Heart left ventricle (tissue), 16 donors: Measurements from ENCODE around the gene C2CD4A. TPM values are rescaled to one million over a fixed set of nuclear protein-coding genes. Genes with fewer than 3 reads are reported as not detected.
"Not testable (repeated sequence)": the region's sequence is repeated elsewhere in the genome, so short reads cannot be mapped to it uniquely, and the experiment has no call there.

Experiments
- ATAC-seq, 4 donors: fragments of 200-7000 bp; cut with Tn5 transposase; one replicate each; pipeline ENCODE4 v1.9.1; 2020 to 2022; ENCODE audit warnings: moderate library complexity in 4 of 4, mild to moderate bottlenecking in 3 of 4, moderate number of reproducible peaks in 1 of 4
- DNase-seq, 5 donors: peaks; one replicate each; pipeline ENCODE4 v3.0.0-alpha.2; 2020
- H3K27ac ChIP-seq, 12 donors: fragments of 200-600 bp; sonication (generic) in 4 of 12; one replicate each; pipeline versions ENCODE4 v1.5.0 to v1.8.0; 2016 to 2022; ENCODE audit warnings: mild to moderate bottlenecking in 2 of 12
- H3K27me3 ChIP-seq, 9 donors: fragments of 200-600 bp; sonication (generic) in 2 of 9; one replicate each; pipeline versions ENCODE4 v1.5.1 to v1.8.0; 2016 to 2022; ENCODE audit warnings: mild to moderate bottlenecking in 3 of 9
- H3K36me3 ChIP-seq, 9 donors: fragments of 200-600 bp; sonication (generic) in 2 of 9; one replicate each; pipeline versions ENCODE4 v1.5.0 to v1.8.0; 2018 to 2022; ENCODE audit warnings: mild to moderate bottlenecking in 2 of 9
- H3K4me1 ChIP-seq, 12 donors: fragments of 200-600 bp; sonication (generic) in 4 of 12; one replicate each; pipeline versions ENCODE4 v1.5.0 to v1.8.0; 2016 to 2022; ENCODE audit warnings: mild to moderate bottlenecking in 3 of 12
- H3K4me3 ChIP-seq, 12 donors: fragments of 200-600 bp; sonication (generic) in 4 of 12; one replicate each; pipeline versions ENCODE4 v1.5.0 to v1.8.0; 2017 to 2022; ENCODE audit warnings: mild to moderate bottlenecking in 9 of 12, moderate library complexity in 4 of 12
- H3K9me3 ChIP-seq, 12 donors: fragments of 200-600 bp; sonication (generic) in 4 of 12; one replicate each; pipeline versions ENCODE4 v1.5.0 to v1.8.0; 2016 to 2022; ENCODE audit warnings: mild to moderate bottlenecking in 1 of 12
- CTCF ChIP-seq, 12 donors: fragments of 200-600 bp; sonication (generic) in 4 of 12; IDR thresholded peaks; one replicate each; pipeline versions ENCODE4 v1.5.0 to v1.8.0; 2018 to 2022; ENCODE audit warnings: antibody characterized with exemption in 12 of 12, mild to moderate bottlenecking in 5 of 12
- POLR2A ChIP-seq, 2 donors: fragments of 450-650 bp; IDR thresholded peaks; one replicate each; pipeline ENCODE4 v1.6.1; 2017; ENCODE audit warnings: antibody characterized with exemption in 2 of 2, mild to moderate bottlenecking in 2 of 2, moderate library complexity in 2 of 2
- WGBS, 4 donors: extraction: QIAGEN DNeasy Blood & Tissue Kit in 2 of 4; methylation state at CpG; one replicate each; pipeline versions ENCODE4 v1.1.5 to v1.1.7; 2013 to 2018; 5-methylcytosine and 5-hydroxymethylcytosine counted together
- intact Hi-C, 10 donors: fragments of 100-400 bp; cut with DNase I; formaldehyde crosslinking; loops; one replicate each; pipeline versions ENCODE4 v1.11.1 to v1.14.2; 2022
- polyA plus RNA-seq, 2 donors: library from polyadenylated mRNA; stranded (reverse); fragments of 200-250 nt; gene quantifications; one replicate each; pipeline ENCODE4 v1.2.3, GENCODE V29; 2013
- total RNA-seq, 9 donors: library from RNA; depleted of rRNA in 2 of 9; stranded (reverse); fragments of >200 nt in 2 of 9; fragmentation: NEBNext Ultra II Directional in 3 of 9; extraction: Animal tissue kit (Norgen Biotek cat#: 25700) in 3 of 9; gene quantifications; one replicate each; pipeline versions ENCODE4 v1.1.0 to v1.2.4, GENCODE V29; 2016 to 2023
- donor health status: ischemic (EF 13 %, LVEDD 7.1; RV severe dilation, severe dysfunction).
- donor health status: healthy with polysubstance abuse.
- donor health status: DM: no; HTN: yes; CAD: no.
- donor health status: DM: no; HTN: no; CAD: no.
- donor health status: ischemic (EF 25% LVEDD 6.9; RV normal size, moderate dysfunction).
- donor health status: ischemic (EF 25% LVEDD 5.7; RV mildly dilated, moderate dysfunction).
- donor health status: healthy.
- donor health status: DM: yes; HTN: yes; CAD: no.
- donor health status: ischemic (EF 35%, LVEDD 5.7; RV mildly dilated, moderate dysfunction).
- donor health status: nonischemic (EF 11% LVEDD 7.7; RV severe dilation, severe dysfunction).
- donor health status: DM: yes; HTN: yes; CAD: no.
- donor health status: PGD.
- donor health status: ischemic (EF 29% LVEDD 5.4; RV normal size, mild dysfunction).
- donor health status: nonischemic (EF 23%, LVEDD 6.1; RV moderate dilation, normal function).

C2CD4A gene
- total and polyA plus RNA-seq, 11 donors: 0.04 TPM; not detected in 10

DNA sequence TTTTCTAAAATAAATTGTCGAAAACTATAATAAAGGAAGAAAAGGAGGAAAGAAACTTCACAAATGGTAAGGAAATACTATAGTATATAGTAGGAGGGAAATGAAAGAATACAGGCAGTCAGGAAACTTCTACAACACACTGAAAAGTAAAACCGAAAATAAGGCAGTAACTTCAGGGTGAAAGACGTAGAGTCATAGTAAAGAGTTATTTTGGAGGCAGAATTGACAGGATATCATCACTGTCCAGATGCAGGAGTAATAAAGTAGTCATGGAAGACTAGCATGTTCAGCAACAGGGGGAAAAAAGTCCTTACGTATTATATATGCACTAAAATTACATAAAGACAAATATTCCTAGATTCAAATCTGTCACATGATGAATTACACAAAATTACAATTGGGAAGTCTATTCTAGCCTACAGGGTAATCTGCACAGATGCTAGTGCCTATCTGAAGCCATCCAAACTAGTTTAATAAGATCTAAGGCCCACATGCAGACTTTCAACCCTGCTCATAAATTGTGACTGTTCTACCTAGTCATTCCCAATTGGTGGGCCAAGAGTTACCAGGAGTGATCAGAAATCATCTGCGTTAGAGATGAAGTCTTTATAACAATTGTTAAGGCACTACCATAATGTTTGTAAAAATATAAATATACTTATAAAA lies 20.6 kb upstream of the C2CD4A start:
- DNase-seq (no peak), ATAC-seq (no peak)
- H3K4me3 ChIP-seq: peak overlapping the region in 1 of 12 donors; percentile 32
- WGBS, 4 donors: 63 to 73% (median 65%) methylated on average over 4 to 5 of the region's 5 CpGs
- H3K27ac ChIP-seq: peak overlapping the region in 1 of 12 donors; percentile 59
- H3K4me1 ChIP-seq: peaks cover 0 to 43% (median 12%) of the 10 kb centered on the region in 12 donors
- intact Hi-C loops: no loop called here
- H3K9me3 ChIP-seq: peaks cover 0 to 3% (median 0%) of the 10 kb centered on the region in 12 donors
- TF ChIP-seq POLR2A (IDR thresholded peaks at IDR 0.05) (no peak), CTCF (IDR thresholded peaks at IDR 0.05) (no peak)
- no peaks in the 10 kb centered on the region for H3K27me3 ChIP-seq
- peaks cover 0 to 23% (median 15%) of the 10 kb centered on the region in 9 donors for H3K36me3 ChIP-seq

DNA sequence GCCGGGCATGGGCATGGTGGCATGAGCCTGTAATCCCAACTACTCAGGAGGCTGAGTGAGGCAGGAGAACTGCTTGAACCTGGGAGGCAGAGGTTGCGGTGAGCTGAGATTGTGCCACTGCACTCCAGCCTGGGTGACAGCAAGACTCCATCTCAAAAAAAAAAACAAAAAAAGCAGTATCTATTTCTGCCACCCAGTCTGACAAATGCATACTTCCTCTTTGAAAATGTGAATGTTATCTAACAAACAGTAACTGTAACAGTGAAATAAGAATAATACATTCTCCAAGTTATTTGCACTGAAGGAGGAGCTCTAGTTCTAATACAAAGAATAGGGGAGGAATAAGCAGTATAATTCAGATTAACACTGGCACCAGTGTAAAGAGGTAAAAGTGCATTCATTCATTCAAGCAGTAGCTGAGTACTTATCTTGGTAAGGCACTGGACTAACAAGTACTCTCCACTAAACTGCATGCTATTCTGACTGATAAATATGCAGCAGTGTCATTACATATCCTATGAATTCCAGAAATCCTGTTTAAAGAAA lies 19.4 kb upstream of the C2CD4A start:
- no peak overlapping the region for H3K4me3 ChIP-seq
- DNase-seq (no peak), ATAC-seq (no peak)
- H3K27me3 ChIP-seq: no peaks in the 10 kb centered on the region
- H3K4me1 ChIP-seq: peaks cover 0 to 54% (median 18%) of the 10 kb centered on the region in 12 donors
- no peak overlapping the region for H3K27ac ChIP-seq
- 80 to 92% (median 88%) methylated on average over 2 of the region's 2 CpGs for WGBS, 4 donors
- peaks cover 0 to 13% (median 8%) of the 10 kb centered on the region in 9 donors for H3K36me3 ChIP-seq
- intact Hi-C loops: no loop called here
- TF ChIP-seq CTCF (IDR thresholded peaks at IDR 0.05) (no peak), POLR2A (IDR thresholded peaks at IDR 0.05) (no peak)
- H3K9me3 ChIP-seq: peaks cover 0 to 3% (median 0%) of the 10 kb centered on the region in 12 donors

- H3K4me1 ChIP-seq: peaks cover 0 to 63% (median 22%) of the 10 kb centered on the region in 12 donors
These were observed 18.5 kb upstream of the C2CD4A start for GRCh38 chr15:62048254-62048653.

DNA sequence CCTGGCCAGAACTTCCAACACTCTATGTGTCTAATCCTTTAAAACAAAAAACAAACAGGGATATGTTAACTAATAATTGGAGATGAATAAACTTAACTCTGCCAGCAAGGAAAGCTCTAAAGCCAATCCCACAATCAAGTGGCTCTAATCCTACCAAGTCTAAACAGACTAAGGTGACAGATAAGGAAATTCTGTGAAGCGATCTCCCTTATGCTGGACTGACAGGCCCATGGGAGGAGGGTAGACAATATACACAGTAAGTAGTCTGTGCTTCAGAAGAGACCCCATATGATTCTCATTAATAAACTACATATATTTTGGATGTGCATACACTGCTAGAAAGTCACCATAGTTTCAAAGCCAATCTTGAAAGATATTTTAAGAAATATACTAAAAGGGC lies 16.7 kb upstream of the C2CD4A start:
- 70 to 88% (median 71%) methylated on average over 1 of the region's 1 CpG for WGBS, 4 donors

More at GRCh38 chr15:62048254-62048653, 18.5 kb upstream of the C2CD4A start:
- DNase-seq, H3K27me3 ChIP-seq, H3K9me3 ChIP-seq, intact Hi-C loops, H3K36me3 ChIP-seq, H3K27ac ChIP-seq, H3K4me3 ChIP-seq, ATAC-seq: not testable (repeated sequence)
- 91 to 99% (median 94%) methylated on average over 4 of the region's 4 CpGs for WGBS, 4 donors

More for the DNA sequence above, 16.7 kb upstream of the C2CD4A start:
- H3K9me3 ChIP-seq: peaks cover 0 to 3% (median 0%) of the 10 kb centered on the region in 12 donors
- intact Hi-C loops: no loop called here
- ATAC-seq: no peak
- peaks cover 0 to 80% (median 29%) of the 10 kb centered on the region in 12 donors for H3K4me1 ChIP-seq
- H3K27me3 ChIP-seq: no peaks in the 10 kb centered on the region
- TF ChIP-seq POLR2A (IDR thresholded peaks at IDR 0.05) (no peak), CTCF (IDR thresholded peaks at IDR 0.05) (no peak)
- no peak overlapping the region for H3K27ac ChIP-seq
- H3K4me3 ChIP-seq: no peak overlapping the region
- H3K36me3 ChIP-seq: no peaks in the 10 kb centered on the region
- no peak for DNase-seq
